Stomach (tissue), 9 donors: Measurements from ENCODE around the gene HCFC1. TPM values are rescaled to one million over a fixed set of nuclear protein-coding genes. Genes with fewer than 3 reads are reported as not detected.

ENCODE experiments used
- DNase-seq, 2 donors: peaks; one replicate each; pipeline versions ENCODE4 v3.0.0 to v3.0.0-alpha.2; 2013 to 2019
- H3K27ac ChIP-seq, 5 donors: fragments of 200-600 bp in 4 of 5; sonication (generic) in 4 of 5; one replicate each; pipeline ENCODE4 v1.5.1; 2013 to 2019; ENCODE audit warnings: mild to moderate bottlenecking in 1 of 5, moderate library complexity in 1 of 5
- H3K27me3 ChIP-seq, 3 donors: fragments of 200-600 bp; sonication (generic); one replicate each; pipeline ENCODE4 v1.5.1; 2017 to 2019; ENCODE audit warnings: mixed run types in 1 of 3
- H3K36me3 ChIP-seq, 4 donors: fragments of 200-600 bp; sonication (generic); 1 replicate in 3 of 4; 2 replicates in 1 of 4; pipeline ENCODE4 v1.5.1; 2016 to 2019
- H3K4me1 ChIP-seq, 4 donors: fragments of 200-600 bp; sonication (generic); one replicate each; pipeline ENCODE4 v1.5.1; 2016 to 2019
- H3K4me3 ChIP-seq, 4 donors: fragments of 200-600 bp; sonication (generic) in 3 of 4; one replicate each; pipeline ENCODE4 v1.5.1; 2016 to 2019; ENCODE audit warnings: mild to moderate bottlenecking in 1 of 4
- H3K9me3 ChIP-seq, 4 donors: fragments of 200-600 bp; sonication (generic); one replicate each; pipeline ENCODE4 v1.5.1; 2016 to 2019
- CTCF ChIP-seq, 7 experiments: fragments of 450-650 bp in 4 of 7; fragments of 200-600 bp in 3 of 7; sonication (generic) in 3 of 7; IDR thresholded peaks; one replicate each; pipeline ENCODE4 v1.5.1; 2016 to 2019; ENCODE audit warnings: antibody characterized with exemption in 7 of 7, control low read depth in 2 of 7, mild to moderate bottlenecking in 1 of 7
- EP300 ChIP-seq: sonication (generic); formaldehyde crosslinking; IDR thresholded peaks from one replicate; pipeline ENCODE4 v1.6.1; 2017; ENCODE audit warnings: antibody characterized with exemption
- POLR2A ChIP-seq, 4 donors: fragments of 450-650 bp; IDR thresholded peaks; one replicate each; pipeline ENCODE4 v1.6.1; 2016; ENCODE audit warnings: antibody characterized with exemption in 4 of 4, control low read depth in 2 of 4, mild to moderate bottlenecking in 1 of 4, moderate library complexity in 1 of 4
- POLR2AphosphoS5 ChIP-seq, 3 donors: sonication (generic); formaldehyde crosslinking; IDR thresholded peaks; one replicate each; pipeline ENCODE4 v1.6.1; 2016; ENCODE audit warnings: antibody characterized with exemption in 3 of 3
- WGBS, 5 donors: extraction: QIAGEN DNeasy Blood & Tissue Kit in 3 of 5; methylation state at CpG; one replicate each; pipeline versions ENCODE4 v1.1.5 to v1.1.7; 2013 to 2018; 5-methylcytosine and 5-hydroxymethylcytosine counted together
- intact Hi-C: fragments of 100-400 bp; cut with DNase I; formaldehyde crosslinking; loops from one replicate; pipeline ENCODE4 v1.15.1; 2023; ENCODE audit warnings: low total_unique reads
- polyA plus RNA-seq, 3 donors: library from polyadenylated mRNA; stranded (reverse); fragments of 200-250 nt; gene quantifications; one replicate each; pipeline ENCODE4 v1.2.3, GENCODE V29; 2013
- total RNA-seq, 5 donors: library from RNA; depleted of rRNA; stranded (reverse); fragments of >200 nt; gene quantifications; one replicate each; pipeline versions ENCODE4 v1.1.0 to v1.2.3, GENCODE V29; 2014 to 2016
- donor health status: healthy with polysubstance abuse.
- donor health status: Bipolar disorder and iron deficiency.
- donor health status: healthy.

The HCFC1 gene
- total and polyA plus RNA-seq, 8 donors, result 9.0 to 61.6 (median 17.8) TPM

GRCh38 chrX:153969125-153969903, 2.3 kb downstream of the HCFC1 start:
- H3K4me1 ChIP-seq, result peaks cover 42 to 69% (median 63%) of the 10 kb centered on the region in 4 donors
- TF ChIP-seq POLR2A (IDR thresholded peaks at IDR 0.05) (no peak), POLR2AphosphoS5 (IDR thresholded peaks at IDR 0.05) (no peak), EP300 (no peak), CTCF (IDR thresholded peaks at IDR 0.05) (no peak)
- intact Hi-C loops, result no loop called here
- peak overlapping the region; percentile 0 to 99 (median 99) for H3K27ac ChIP-seq
- H3K36me3 ChIP-seq, result peaks cover 0 to 2% (median under 1%) of the 10 kb centered on the region in 4 donors
- no peaks in the 10 kb centered on the region for H3K9me3 ChIP-seq
- H3K4me3 ChIP-seq, result peak overlapping the region; percentile 77 to 90 (median 84)
- DNase-seq, result no peak
- 4 to 51% (median 17%) methylated on average over 9 to 25 of the region's 25 CpGs for WGBS, 5 donors
- no peaks in the 10 kb centered on the region for H3K27me3 ChIP-seq

GRCh38 chrX:153968754-153969124, 2.9 kb downstream of the HCFC1 start:
- Histone ChIP-seq H3K4me1 (peaks cover 36 to 65% (median 57%) of the 10 kb centered on the region in 4 donors), H3K9me3 (no peaks in the 10 kb centered on the region), H3K4me3 (peak overlapping the region; percentile 77 to 90 (median 84)), H3K27ac (peak overlapping the region; percentile 0 to 99 (median 99)), H3K27me3 (no peaks in the 10 kb centered on the region), H3K36me3 (peaks cover 0 to 8% (median 6%) of the 10 kb centered on the region in 4 donors)
- WGBS, 5 donors, result 6 to 67% (median 18%) methylated on average over 6 to 12 of the region's 12 CpGs
- peak in 1 of 2 donors; percentile 62 for DNase-seq
- intact Hi-C loops, result no loop called here
- no peak for TF ChIP-seq POLR2A (IDR thresholded peaks at IDR 0.05)
- TF ChIP-seq EP300, result no peak
- TF ChIP-seq CTCF (IDR thresholded peaks at IDR 0.05), result no peak

GRCh38 chrX:153968255-153968654, 3.4 kb downstream of the HCFC1 start:
- Histone ChIP-seq H3K27ac (peak overlapping the region; percentile 2 to 99 (median 99)), H3K36me3 (peaks cover under 1 to 13% (median 11%) of the 10 kb centered on the region in 4 donors), H3K4me3 (peak overlapping the region; percentile 77 to 90 (median 84)), H3K4me1 (peaks cover 34 to 60% (median 52%) of the 10 kb centered on the region in 4 donors), H3K27me3 (no peaks in the 10 kb centered on the region), H3K9me3 (no peaks in the 10 kb centered on the region)
- no peak for DNase-seq
- intact Hi-C loops, result no loop called here
- no peak for TF ChIP-seq EP300
- TF ChIP-seq POLR2A (IDR thresholded peaks at IDR 0.05), result no peak
- TF ChIP-seq POLR2AphosphoS5 (IDR thresholded peaks at IDR 0.05), result no peak
- no peak for TF ChIP-seq CTCF (IDR thresholded peaks at IDR 0.05)
- WGBS, 5 donors, result 33 to 72% (median 49%) methylated on average over 3 to 9 of the region's 9 CpGs

- peaks cover 6 to 18% (median 17%) of the 10 kb centered on the region in 4 donors for H3K36me3 ChIP-seq
- H3K27ac ChIP-seq, result peak overlapping the region; percentile 2 to 99 (median 99)
- intact Hi-C loops, result no loop called here
- 40 to 73% (median 41%) methylated on average over 9 to 16 of the region's 16 CpGs for WGBS, 5 donors
- no peak for DNase-seq
- peaks cover 34 to 59% (median 50%) of the 10 kb centered on the region in 4 donors for H3K4me1 ChIP-seq
- peak overlapping the region in 2 of 4 donors; percentile 88 to 90 for H3K4me3 ChIP-seq
- no peaks in the 10 kb centered on the region for H3K27me3 ChIP-seq
- no peak for TF ChIP-seq CTCF (IDR thresholded peaks at IDR 0.05)
- no peak for TF ChIP-seq POLR2A (IDR thresholded peaks at IDR 0.05)
- TF ChIP-seq EP300, result no peak
- TF ChIP-seq POLR2AphosphoS5 (IDR thresholded peaks at IDR 0.05), result no peak
- H3K9me3 ChIP-seq, result no peaks in the 10 kb centered on the region
Measured at GRCh38 chrX:153967536-153968224, 3.9 kb downstream of the HCFC1 start.
